Vagina (tissue), 2 donors: ENCODE data around the gene ABI1.

Experiments
- POLR2A ChIP-seq, 2 donors: fragments of 450-650 bp; IDR thresholded peaks; one replicate each; pipeline ENCODE4 v1.6.1; 2017; ENCODE audit warnings: antibody characterized with exemption in 2 of 2, mild to moderate bottlenecking in 2 of 2, moderate library complexity in 2 of 2
- TF ChIP-seq, protein P1 (sequence below), 3 experiments: fragments of 450-650 bp in 2 of 3; fragments of 200-600 bp in 1 of 3; sonication (generic) in 1 of 3; IDR thresholded peaks; one replicate each; pipeline ENCODE4 v1.5.1; 2017 to 2019; ENCODE audit warnings: antibody characterized with exemption in 3 of 3, mild to moderate bottlenecking in 2 of 3, moderate library complexity in 2 of 3

DNA sequence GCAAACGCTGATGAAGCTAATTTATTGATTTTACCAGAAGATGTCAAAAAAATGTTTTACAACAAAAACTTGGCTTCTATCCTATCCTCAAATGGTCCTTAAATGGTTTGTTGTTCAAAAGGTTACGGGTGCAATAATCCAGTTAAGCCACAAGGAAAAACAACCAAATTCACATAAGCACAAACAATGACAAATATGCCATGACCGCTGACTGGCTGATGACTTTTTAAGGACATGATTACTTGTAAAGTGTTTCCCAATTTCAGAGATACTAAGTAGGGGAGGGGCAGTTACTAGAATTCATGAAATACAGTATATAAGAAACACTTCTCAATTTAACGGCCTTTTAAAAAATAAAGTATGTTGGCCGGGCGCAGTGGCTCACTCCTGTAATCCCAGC is 28.8 kb downstream of the ABI1 start:
- TF ChIP-seq, protein P1, sequence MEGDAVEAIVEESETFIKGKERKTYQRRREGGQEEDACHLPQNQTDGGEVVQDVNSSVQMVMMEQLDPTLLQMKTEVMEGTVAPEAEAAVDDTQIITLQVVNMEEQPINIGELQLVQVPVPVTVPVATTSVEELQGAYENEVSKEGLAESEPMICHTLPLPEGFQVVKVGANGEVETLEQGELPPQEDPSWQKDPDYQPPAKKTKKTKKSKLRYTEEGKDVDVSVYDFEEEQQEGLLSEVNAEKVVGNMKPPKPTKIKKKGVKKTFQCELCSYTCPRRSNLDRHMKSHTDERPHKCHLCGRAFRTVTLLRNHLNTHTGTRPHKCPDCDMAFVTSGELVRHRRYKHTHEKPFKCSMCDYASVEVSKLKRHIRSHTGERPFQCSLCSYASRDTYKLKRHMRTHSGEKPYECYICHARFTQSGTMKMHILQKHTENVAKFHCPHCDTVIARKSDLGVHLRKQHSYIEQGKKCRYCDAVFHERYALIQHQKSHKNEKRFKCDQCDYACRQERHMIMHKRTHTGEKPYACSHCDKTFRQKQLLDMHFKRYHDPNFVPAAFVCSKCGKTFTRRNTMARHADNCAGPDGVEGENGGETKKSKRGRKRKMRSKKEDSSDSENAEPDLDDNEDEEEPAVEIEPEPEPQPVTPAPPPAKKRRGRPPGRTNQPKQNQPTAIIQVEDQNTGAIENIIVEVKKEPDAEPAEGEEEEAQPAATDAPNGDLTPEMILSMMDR (IDR thresholded peaks at IDR 0.05): no peak
- TF ChIP-seq POLR2A (IDR thresholded peaks at IDR 0.05): no peak
